Breast epithelium (tissue), 3 donors: ENCODE measurements around the gene FBXL15.

Source experiments
- POLR2A ChIP-seq: fragments of 450-650 bp; IDR thresholded peaks from one replicate; pipeline ENCODE4 v1.6.1; 2016; ENCODE audit warnings: antibody characterized with exemption, mild to moderate bottlenecking, moderate library complexity
- POLR2AphosphoS5 ChIP-seq, 3 donors: sonication (generic); formaldehyde crosslinking; IDR thresholded peaks; one replicate each; pipeline ENCODE4 v1.6.1; 2017; ENCODE audit warnings: antibody characterized with exemption in 3 of 3
- TF ChIP-seq, protein P1 (sequence below), 3 donors: fragments of 450-650 bp; IDR thresholded peaks; one replicate each; pipeline ENCODE4 v1.5.1; 2016 to 2017; ENCODE audit warnings: antibody characterized with exemption in 3 of 3, mild to moderate bottlenecking in 3 of 3, moderate library complexity in 3 of 3

GRCh38 chr10:102402512-102402896 lies 18.1 kb upstream of the FBXL15 start:
- no peak for TF ChIP-seq POLR2AphosphoS5 (IDR thresholded peaks at IDR 0.05)
- TF ChIP-seq, protein P1, sequence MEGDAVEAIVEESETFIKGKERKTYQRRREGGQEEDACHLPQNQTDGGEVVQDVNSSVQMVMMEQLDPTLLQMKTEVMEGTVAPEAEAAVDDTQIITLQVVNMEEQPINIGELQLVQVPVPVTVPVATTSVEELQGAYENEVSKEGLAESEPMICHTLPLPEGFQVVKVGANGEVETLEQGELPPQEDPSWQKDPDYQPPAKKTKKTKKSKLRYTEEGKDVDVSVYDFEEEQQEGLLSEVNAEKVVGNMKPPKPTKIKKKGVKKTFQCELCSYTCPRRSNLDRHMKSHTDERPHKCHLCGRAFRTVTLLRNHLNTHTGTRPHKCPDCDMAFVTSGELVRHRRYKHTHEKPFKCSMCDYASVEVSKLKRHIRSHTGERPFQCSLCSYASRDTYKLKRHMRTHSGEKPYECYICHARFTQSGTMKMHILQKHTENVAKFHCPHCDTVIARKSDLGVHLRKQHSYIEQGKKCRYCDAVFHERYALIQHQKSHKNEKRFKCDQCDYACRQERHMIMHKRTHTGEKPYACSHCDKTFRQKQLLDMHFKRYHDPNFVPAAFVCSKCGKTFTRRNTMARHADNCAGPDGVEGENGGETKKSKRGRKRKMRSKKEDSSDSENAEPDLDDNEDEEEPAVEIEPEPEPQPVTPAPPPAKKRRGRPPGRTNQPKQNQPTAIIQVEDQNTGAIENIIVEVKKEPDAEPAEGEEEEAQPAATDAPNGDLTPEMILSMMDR (IDR thresholded peaks at IDR 0.05) = no peak
- TF ChIP-seq POLR2A = no peak
